ENCODE results near the gene BPNT1.
"Not testable (repeated sequence)": the region's sequence is repeated elsewhere in the genome, so short reads cannot be mapped to it uniquely, and the experiment has no call there.

DNA sequence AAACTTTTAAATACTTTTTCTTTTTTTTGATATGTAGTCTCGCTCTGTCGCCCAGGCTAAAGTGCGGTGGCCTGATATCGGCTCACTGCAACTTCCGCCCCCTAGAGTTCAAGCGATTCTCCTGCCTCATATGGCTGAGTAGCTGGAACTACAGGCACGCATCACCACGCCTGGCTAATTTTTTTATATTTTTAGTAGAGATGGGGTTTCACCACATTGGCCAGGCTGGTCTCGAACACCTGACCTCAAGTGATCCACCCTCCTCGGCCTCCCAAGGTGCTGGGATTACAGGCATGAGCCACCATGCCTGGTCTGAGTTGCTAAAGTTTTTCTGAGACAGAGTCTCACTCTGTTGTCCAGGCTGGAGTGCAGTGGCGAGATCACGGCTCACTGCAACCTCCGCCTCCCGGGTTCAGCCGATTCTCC is 3.3 kb downstream of the BPNT1 start:
- TF ChIP-seq EZH2 (IDR thresholded peaks at IDR 0.05); POLR2AphosphoS5 (IDR thresholded peaks at IDR 0.05; ENCODE audit: borderline replicate concordance, low read depth, low read length); FOXP2 (optimal IDR thresholded peaks at IDR 0.05; ENCODE audit: control extremely low read depth, extremely low read length, insufficient read depth): not testable (repeated sequence)
